ENCODE measurements around the gene ACSF3. TPM values are rescaled to one million over a fixed set of nuclear protein-coding genes. Genes with fewer than 3 reads are reported as not detected.

The ACSF3 gene
- total RNA-seq, 1 donor from 2014 or later = 35.7 TPM

- peaks cover 24% of the 10 kb centered on the region for H3K27me3 Mint-ChIP-seq (ENCODE audit: low read depth)
- peak; percentile 86 to 87 for DNase-seq (ENCODE audit: low spot score in 2 of 2, unreplicated experiment in 2 of 2)
- TF ChIP-seq, protein P1, sequence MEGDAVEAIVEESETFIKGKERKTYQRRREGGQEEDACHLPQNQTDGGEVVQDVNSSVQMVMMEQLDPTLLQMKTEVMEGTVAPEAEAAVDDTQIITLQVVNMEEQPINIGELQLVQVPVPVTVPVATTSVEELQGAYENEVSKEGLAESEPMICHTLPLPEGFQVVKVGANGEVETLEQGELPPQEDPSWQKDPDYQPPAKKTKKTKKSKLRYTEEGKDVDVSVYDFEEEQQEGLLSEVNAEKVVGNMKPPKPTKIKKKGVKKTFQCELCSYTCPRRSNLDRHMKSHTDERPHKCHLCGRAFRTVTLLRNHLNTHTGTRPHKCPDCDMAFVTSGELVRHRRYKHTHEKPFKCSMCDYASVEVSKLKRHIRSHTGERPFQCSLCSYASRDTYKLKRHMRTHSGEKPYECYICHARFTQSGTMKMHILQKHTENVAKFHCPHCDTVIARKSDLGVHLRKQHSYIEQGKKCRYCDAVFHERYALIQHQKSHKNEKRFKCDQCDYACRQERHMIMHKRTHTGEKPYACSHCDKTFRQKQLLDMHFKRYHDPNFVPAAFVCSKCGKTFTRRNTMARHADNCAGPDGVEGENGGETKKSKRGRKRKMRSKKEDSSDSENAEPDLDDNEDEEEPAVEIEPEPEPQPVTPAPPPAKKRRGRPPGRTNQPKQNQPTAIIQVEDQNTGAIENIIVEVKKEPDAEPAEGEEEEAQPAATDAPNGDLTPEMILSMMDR (IDR thresholded peaks at IDR 0.05; ENCODE audit: unreplicated experiment) = no peak
- H3K9me3 Mint-ChIP-seq = no peaks in the 10 kb centered on the region
- H3K4me1 Mint-ChIP-seq = peaks cover 14% of the 10 kb centered on the region
- H3K36me3 Mint-ChIP-seq = no peaks in the 10 kb centered on the region
- H3K27ac Mint-ChIP-seq = no peak within 1 kb of the TSS
- H3K4me3 Mint-ChIP-seq = peak within 1 kb of the TSS; percentile 56
These were observed 77.8 kb downstream of the ACSF3 start, which contains the start of gene CDH15 for GRCh38 chr16:89171216-89172170. Gene CDH15, plus strand, starts transcription at chr16:89171748. Its CDS starts 84 bp downstream, at chr16:89171832.

DNA sequence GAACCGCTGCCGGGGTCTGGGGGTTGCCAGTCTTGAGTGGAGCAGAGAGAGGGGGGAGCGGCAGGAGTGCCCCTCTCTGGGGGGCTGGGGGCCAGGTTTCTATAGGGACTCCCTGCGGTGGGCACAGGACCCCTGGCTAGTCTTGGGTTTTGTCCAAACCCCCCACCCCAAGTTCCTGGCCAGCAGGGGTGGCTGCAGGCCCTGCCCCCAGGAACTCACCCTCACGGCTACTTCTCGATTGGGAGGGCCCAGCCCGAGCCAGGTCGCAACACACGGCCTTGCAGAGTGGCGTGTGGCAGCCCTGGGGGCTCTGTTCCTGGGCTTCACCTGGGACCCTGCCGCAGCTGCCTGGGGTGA is 78.5 kb downstream of the ACSF3 start:
- peaks cover 24% of the 10 kb centered on the region for H3K27me3 Mint-ChIP-seq (ENCODE audit: low read depth)
- TF ChIP-seq, protein P1 (IDR thresholded peaks at IDR 0.05; ENCODE audit: unreplicated experiment) = no peak
- no peaks in the 10 kb centered on the region for H3K36me3 Mint-ChIP-seq
- H3K27ac Mint-ChIP-seq = no peak overlapping the region
- peaks cover 14% of the 10 kb centered on the region for H3K4me1 Mint-ChIP-seq
- DNase-seq (ENCODE audit: low spot score in 2 of 2, unreplicated experiment in 2 of 2) = no peak
- H3K4me3 Mint-ChIP-seq = no peak overlapping the region
- no peaks in the 10 kb centered on the region for H3K9me3 Mint-ChIP-seq

DNA sequence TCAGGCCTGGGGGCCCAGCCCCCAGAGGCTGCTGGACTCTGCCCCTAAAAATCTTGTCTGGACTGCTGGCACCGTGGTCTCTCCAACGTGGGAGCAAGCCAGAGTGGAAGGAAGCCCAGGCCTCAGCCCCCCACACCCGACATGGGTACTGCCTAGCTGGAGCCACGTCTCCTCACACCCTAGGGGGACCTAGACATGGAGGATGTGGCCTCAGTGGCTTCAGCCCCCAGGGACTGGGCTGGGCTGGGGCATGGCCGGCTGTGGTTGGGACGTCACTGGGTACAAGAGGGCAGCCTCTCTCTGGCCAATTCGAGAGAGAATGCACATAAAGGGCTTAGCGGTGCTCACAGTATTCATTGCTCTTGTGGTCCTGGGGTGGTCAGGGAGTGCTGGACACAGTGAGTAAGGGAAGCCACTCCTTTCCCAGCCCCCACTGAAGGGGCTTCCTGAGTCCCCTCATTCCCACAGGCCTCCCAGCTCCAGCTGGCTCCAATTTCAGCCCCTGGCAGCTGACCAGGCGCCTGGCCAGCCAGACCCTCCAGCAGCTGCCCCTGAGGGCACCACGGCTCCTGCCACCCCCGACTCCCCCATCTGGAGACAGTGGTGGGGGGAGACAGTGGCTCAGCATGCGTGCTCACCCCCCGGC is 79.0 kb downstream of the ACSF3 start:
- TF ChIP-seq, protein P1 (IDR thresholded peaks at IDR 0.05; ENCODE audit: unreplicated experiment) = no peak
- no peak for DNase-seq (ENCODE audit: low spot score in 2 of 2, unreplicated experiment in 2 of 2)
- Mint-ChIP-seq H3K27me3 (ENCODE audit: low read depth) (peaks cover 24% of the 10 kb centered on the region), H3K4me1 (peaks cover 14% of the 10 kb centered on the region), H3K4me3 (no peak overlapping the region), H3K36me3 (no peaks in the 10 kb centered on the region), H3K9me3 (no peaks in the 10 kb centered on the region), H3K27ac (no peak overlapping the region)

DNA sequence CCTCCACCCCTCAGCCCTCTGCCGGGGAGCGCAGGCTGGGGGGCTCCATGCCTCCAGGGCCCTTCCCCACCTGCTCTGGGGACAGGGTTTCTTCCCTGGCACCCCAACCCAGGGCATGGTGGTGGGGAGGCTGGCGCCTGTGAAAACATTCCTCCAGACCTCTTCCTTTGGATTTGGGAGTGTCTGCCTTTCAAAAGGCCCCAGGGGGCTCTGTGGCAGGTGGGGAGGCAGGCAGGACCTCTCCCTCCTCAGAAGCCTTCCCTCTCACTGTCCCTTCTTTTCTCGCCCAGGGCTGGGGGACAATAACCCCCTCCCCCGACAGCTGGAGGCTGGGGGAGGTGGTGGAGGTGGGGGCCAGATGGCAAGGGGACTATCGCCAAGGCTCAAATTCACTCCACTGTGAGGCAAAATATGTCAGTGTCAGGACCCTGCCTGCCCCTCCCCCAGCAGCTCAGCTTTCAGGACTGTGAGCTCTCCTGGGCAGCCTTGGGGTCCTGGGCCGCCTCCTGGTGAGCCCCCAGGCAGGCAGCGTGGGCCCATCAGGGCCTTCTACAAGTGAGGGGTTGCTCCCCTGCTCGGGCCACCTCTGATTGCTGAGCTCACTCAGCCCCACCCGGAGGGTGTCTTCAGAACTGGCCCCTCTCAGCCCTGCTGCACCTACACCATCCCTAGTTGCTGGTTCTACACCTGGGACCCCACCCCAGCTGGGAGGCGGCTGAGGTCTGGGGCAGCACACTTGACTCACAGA is 79.7 kb downstream of the ACSF3 start:
- Mint-ChIP-seq H3K4me1 (peaks cover 14% of the 10 kb centered on the region), H3K27ac (no peak overlapping the region), H3K4me3 (no peak overlapping the region), H3K27me3 (ENCODE audit: low read depth) (peaks cover 24% of the 10 kb centered on the region), H3K9me3 (no peaks in the 10 kb centered on the region), H3K36me3 (no peaks in the 10 kb centered on the region)
- TF ChIP-seq, protein P1 (IDR thresholded peaks at IDR 0.05; ENCODE audit: unreplicated experiment) = no peak
- no peak for DNase-seq (ENCODE audit: low spot score in 2 of 2, unreplicated experiment in 2 of 2)

- Mint-ChIP-seq H3K36me3 (no peaks in the 10 kb centered on the region), H3K27me3 (ENCODE audit: low read depth) (peaks cover 21% of the 10 kb centered on the region), H3K9me3 (no peaks in the 10 kb centered on the region), H3K4me1 (peaks cover 14% of the 10 kb centered on the region), H3K27ac (no peak overlapping the region), H3K4me3 (no peak overlapping the region)
- DNase-seq (ENCODE audit: low spot score in 2 of 2, unreplicated experiment in 2 of 2) = no peak
- TF ChIP-seq, protein P1 (IDR thresholded peaks at IDR 0.05; ENCODE audit: unreplicated experiment) = no peak
These were observed 80.6 kb downstream of the ACSF3 start for GRCh38 chr16:89174055-89174827.
